ENCODE results near the gene COX19. TPM values are rescaled to one million over a fixed set of nuclear protein-coding genes. Genes with fewer than 3 reads are reported as not detected.

The COX19 gene
- total RNA-seq, 1 donor = 12.5 TPM

DNA sequence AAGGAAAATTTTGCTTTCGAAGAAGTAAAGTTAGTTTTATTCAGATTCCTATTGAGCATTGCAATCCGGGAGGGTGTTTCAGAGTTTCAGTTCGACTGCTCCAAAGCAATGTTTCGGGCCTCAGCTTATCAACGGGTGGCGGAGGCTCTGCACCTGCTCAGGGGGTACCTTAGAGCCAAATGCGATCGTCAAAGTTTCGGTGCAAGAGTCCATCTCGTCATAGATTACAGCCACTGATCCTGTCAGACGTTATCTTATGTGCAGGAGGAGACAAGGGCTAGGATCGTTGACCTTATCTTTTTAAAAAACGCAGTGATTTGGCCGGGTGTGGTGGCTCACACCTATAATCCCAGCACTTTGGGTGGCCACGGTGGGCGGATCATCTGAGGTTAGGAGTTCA, 3.8 kb upstream of the COX19 start:
- DNase-seq (ENCODE audit: low read depth) = no peak
- TF ChIP-seq, protein P1, sequence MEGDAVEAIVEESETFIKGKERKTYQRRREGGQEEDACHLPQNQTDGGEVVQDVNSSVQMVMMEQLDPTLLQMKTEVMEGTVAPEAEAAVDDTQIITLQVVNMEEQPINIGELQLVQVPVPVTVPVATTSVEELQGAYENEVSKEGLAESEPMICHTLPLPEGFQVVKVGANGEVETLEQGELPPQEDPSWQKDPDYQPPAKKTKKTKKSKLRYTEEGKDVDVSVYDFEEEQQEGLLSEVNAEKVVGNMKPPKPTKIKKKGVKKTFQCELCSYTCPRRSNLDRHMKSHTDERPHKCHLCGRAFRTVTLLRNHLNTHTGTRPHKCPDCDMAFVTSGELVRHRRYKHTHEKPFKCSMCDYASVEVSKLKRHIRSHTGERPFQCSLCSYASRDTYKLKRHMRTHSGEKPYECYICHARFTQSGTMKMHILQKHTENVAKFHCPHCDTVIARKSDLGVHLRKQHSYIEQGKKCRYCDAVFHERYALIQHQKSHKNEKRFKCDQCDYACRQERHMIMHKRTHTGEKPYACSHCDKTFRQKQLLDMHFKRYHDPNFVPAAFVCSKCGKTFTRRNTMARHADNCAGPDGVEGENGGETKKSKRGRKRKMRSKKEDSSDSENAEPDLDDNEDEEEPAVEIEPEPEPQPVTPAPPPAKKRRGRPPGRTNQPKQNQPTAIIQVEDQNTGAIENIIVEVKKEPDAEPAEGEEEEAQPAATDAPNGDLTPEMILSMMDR (IDR thresholded peaks at IDR 0.05; ENCODE audit: insufficient read depth, low read length) = no peak
- H3K4me3 ChIP-seq (ENCODE audit: low read depth, low read length) = no peak overlapping the region

DNA sequence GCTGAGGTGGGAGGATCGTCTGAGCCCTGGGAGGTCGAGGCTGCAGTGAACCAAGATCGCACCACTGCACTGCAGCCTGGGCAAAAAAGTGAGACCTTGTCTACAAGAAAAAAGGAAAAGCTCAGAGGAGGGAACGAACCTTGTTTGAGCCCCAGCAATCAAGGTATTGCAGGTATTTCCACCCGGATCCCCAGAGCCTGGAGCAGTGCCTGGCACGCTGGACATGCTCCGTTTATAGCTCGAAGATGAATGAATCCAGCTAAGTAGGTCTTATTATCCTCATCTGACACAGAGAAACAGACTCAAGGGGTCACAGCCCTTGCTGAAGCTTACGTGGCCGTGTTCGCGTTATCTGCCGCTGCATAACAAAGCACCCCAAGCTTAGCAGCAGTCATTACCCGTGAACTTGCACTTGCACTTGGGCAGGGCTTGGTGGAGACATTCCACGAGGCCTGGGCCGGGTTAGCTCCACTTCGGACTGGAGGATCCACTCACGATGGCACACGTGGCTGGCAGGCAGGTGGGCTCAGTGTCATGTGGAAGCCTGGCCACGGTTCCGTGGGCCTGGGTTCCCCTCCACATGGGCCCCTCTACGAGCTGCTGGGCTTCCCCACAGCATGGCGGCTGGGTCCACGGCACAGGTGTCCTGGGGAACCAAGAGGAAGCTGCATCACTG, 3.2 kb upstream of the COX19 start:
- no peak for DNase-seq (ENCODE audit: low read depth)
- H3K4me3 ChIP-seq (ENCODE audit: low read depth, low read length) = no peak overlapping the region
- TF ChIP-seq, protein P1 (IDR thresholded peaks at IDR 0.05; ENCODE audit: insufficient read depth, low read length) = no peak

DNA sequence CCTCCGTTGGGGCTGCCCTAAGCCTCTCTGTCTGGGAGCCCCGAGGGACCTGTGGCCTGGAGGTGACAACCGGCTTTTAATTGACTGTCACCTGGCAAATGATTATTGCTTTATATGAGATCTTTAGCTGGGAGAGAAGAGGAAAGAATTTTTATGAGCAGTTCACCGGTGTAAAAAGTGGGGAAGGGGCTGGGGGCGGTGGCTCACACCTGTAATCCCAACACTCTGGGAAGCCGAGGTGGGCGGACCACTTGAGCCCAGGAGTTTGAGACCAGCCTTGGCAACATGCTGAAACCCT, 2.6 kb upstream of the COX19 start:
- H3K4me3 ChIP-seq (ENCODE audit: low read depth, low read length) = no peak overlapping the region
- no peak for DNase-seq (ENCODE audit: low read depth)
- TF ChIP-seq, protein P1 (IDR thresholded peaks at IDR 0.05; ENCODE audit: insufficient read depth, low read length) = no peak

DNA sequence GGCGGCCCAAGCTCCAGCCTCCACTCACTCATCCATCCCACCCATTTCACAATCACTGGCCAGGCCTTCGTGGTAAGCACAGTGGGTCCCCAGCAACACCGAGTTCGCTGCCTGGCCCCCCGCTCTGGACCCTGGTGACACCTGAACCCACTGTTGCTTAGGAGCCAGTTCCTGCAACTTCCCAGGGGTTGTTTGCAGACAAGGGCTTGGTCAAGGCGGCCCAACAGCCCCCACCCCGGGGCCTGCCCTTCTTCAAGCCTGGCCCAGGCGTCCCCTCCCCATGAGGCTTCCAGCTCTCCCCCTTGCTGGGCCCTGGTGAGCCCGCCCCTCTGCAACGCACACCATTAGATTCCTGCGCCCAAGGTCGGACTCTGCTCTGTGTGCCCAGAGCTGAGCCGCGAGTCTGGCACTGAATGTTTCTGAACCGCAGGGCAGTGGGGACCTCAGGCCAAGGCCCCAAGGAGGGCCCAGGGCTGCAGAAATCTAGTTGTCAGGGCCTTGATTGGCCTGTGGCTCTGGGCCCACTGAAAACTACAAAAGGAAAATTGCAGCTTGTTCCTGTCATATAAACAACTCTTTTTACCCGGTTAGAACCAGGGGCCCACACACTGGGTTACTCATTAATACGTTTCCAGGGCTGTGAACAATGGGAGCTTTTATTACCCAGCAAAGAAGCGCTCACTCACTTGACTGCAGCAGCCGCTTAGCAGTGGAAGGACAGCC, 2.1 kb upstream of the COX19 start:
- TF ChIP-seq, protein P1 (IDR thresholded peaks at IDR 0.05; ENCODE audit: insufficient read depth, low read length) = no peak
- DNase-seq (ENCODE audit: low read depth) = no peak
- no peak overlapping the region for H3K4me3 ChIP-seq (ENCODE audit: low read depth, low read length)

DNA sequence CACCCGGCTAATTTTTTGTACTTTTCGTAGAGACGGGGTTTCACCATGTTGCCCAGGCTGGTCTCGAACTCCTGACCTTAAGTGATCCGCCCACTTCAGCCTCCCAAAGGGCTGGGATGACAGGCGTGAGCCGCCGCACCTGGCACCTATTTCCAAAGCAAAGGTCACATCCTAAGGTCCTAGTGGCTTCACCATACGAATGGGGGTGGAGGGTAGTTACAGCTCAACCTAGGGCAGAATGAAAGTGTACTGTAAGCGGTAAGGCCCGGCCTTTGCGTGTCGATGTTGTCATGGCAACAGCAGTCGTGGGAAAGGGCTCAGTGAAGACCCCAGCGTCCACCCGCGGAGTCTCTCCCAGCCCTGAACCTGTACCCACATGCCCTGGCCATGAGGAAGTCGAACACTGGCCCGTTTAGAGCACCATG, 1.6 kb upstream of the COX19 start:
- TF ChIP-seq, protein P1 (IDR thresholded peaks at IDR 0.05; ENCODE audit: insufficient read depth, low read length) = no peak
- no peak for DNase-seq (ENCODE audit: low read depth)
- no peak overlapping the region for H3K4me3 ChIP-seq (ENCODE audit: low read depth, low read length)

DNA sequence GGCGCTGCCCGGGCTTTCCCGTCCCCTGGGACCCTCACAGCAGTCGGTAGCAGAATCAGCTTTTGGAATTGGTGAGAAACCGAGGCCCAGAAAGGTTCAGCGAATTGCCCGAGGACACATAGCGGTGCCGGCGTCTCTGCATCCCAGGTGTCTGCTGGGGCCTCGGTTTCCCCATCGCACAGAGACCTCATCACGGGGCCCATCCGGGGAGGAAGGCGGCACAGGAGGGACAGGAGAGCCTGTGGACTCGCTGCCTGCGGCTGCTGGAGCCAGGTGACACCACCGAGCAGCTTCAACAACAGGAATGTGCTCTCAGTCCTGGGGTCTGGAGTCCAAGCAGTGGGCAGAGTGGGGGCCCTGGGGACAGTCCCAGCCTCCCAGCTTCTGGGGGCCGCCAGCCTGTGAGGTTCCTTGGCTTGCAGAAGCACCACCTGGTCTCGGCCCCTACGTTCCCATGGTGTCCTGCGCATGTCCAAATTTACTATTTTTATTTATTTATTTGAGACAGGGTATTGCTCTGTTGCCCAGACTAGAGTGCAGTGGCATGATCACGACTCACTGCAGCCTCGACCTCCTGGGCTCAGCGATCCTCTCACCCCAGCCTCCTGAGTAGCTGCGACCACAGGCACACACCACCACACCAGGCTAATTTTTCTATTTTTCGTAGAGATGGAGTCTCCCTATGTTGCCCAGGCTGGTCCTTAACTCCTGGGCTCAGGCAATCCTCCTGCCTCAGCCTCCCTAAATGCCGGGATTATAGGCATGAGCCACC, 539 bp upstream of the COX19 start:
- peak overlapping the region; percentile 55 for H3K4me3 ChIP-seq (ENCODE audit: low read depth, low read length)
- no peak for DNase-seq (ENCODE audit: low read depth)
- TF ChIP-seq, protein P1 (IDR thresholded peaks at IDR 0.05; ENCODE audit: insufficient read depth, low read length) = no peak

Measured in fibroblast of the aortic adventitia (primary cell).